Measurements from ENCODE around the gene SLC25A34. TPM values are rescaled to one million over a fixed set of nuclear protein-coding genes. Genes with fewer than 3 reads are reported as not detected.

The SLC25A34 gene
- polyA plus RNA-seq, 3 donors: 0.08 to 2.7 (median 0.61) TPM

DNA sequence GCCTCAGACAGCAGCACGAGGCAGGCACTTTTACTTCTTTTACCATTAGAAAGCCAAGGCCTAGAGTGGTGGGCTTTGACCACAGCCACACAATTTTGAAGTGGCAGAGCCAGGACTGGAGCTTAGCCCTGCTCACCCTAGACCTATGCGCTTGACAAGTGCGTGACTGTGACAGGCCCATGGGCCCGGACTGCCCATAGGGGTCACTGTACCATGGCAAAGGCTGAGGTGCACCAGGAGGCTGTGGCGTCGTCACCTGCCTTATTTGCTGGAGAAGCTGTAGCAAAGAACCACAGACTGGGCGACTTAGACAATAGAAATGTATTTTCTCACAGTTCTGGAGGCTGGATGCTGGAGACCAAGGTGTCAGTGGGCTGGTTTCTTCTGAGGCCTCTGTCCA, 3.7 kb downstream of the SLC25A34 start:
- intact Hi-C loops (cut with micrococcal nuclease): loop anchor here in 1 of 2 donors (2.0 kb wide), 1 partner anchor 145 kb away; no protein-coding TSS in a partner anchor
- Mint-ChIP-seq H3K9me3 (peaks cover 0 to 1% (median 0%) of the 10 kb centered on the region in 7 donors), H3K4me1 (peaks cover 4% of the 10 kb centered on the region), H3K27ac (peak overlapping the region in 4 of 7 donors; percentile 15 to 63 (median 54)), H3K27me3 (ENCODE audit: low read depth in 3 of 3) (peaks cover 0 to 3% (median 1%) of the 10 kb centered on the region in 3 donors), H3K36me3 (peaks cover 1 to 7% of the 10 kb centered on the region in 2 donors), H3K4me3 (no peak overlapping the region)
- 97% methylated on average over 7 of the region's 7 CpGs for WGBS (ENCODE audit: insufficient coverage)
- TF ChIP-seq, protein P1, sequence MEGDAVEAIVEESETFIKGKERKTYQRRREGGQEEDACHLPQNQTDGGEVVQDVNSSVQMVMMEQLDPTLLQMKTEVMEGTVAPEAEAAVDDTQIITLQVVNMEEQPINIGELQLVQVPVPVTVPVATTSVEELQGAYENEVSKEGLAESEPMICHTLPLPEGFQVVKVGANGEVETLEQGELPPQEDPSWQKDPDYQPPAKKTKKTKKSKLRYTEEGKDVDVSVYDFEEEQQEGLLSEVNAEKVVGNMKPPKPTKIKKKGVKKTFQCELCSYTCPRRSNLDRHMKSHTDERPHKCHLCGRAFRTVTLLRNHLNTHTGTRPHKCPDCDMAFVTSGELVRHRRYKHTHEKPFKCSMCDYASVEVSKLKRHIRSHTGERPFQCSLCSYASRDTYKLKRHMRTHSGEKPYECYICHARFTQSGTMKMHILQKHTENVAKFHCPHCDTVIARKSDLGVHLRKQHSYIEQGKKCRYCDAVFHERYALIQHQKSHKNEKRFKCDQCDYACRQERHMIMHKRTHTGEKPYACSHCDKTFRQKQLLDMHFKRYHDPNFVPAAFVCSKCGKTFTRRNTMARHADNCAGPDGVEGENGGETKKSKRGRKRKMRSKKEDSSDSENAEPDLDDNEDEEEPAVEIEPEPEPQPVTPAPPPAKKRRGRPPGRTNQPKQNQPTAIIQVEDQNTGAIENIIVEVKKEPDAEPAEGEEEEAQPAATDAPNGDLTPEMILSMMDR (IDR thresholded peaks at IDR 0.05): no peak
- H3K4me2 ChIP-seq (replicated peaks; ENCODE audit: extremely low read depth, low read length, poor library complexity, severe bottlenecking): no peak overlapping the region
- no peaks in the 10 kb centered on the region for H3K27me3 ChIP-seq (ENCODE audit: control insufficient read depth in 2 of 2, insufficient read depth in 2 of 2, low read length in 2 of 2)
- no peak overlapping the region for H3K27ac ChIP-seq (ENCODE audit: low read depth in 1 of 2, low read length in 2 of 2)
- H3K4me1 ChIP-seq (ENCODE audit: control insufficient read depth in 1 of 2, insufficient read depth in 2 of 2, low read length in 2 of 2): no peaks in the 10 kb centered on the region
- H3K4me3 ChIP-seq (replicated peaks in 1 of 3; ENCODE audit: low read depth in 2 of 3, low read length in 3 of 3): no peak overlapping the region
- H3K9ac ChIP-seq (ENCODE audit: insufficient read depth, low read length, poor library complexity, severe bottlenecking): no peak overlapping the region
- H3K36me3 ChIP-seq (replicated peaks in 1 of 2; ENCODE audit: control insufficient read depth in 1 of 2, insufficient read depth in 2 of 2, low read length in 2 of 2): peaks cover 3 to 6% of the 10 kb centered on the region in 2 donors
- no peaks in the 10 kb centered on the region for H3K9me3 ChIP-seq (replicated peaks in 1 of 2; ENCODE audit: control insufficient read depth in 1 of 2, insufficient read depth in 1 of 2, low read length in 2 of 2)
- DNase-seq: no peak
- no peaks in the 10 kb centered on the region for H3K79me2 ChIP-seq (ENCODE audit: insufficient read depth, low read length)
- H4K20me1 ChIP-seq (ENCODE audit: insufficient read depth, low read length): no peaks in the 10 kb centered on the region
- H2AFZ ChIP-seq (ENCODE audit: insufficient read depth, low read depth, low read length, poor library complexity, severe bottlenecking): no peak overlapping the region

DNA sequence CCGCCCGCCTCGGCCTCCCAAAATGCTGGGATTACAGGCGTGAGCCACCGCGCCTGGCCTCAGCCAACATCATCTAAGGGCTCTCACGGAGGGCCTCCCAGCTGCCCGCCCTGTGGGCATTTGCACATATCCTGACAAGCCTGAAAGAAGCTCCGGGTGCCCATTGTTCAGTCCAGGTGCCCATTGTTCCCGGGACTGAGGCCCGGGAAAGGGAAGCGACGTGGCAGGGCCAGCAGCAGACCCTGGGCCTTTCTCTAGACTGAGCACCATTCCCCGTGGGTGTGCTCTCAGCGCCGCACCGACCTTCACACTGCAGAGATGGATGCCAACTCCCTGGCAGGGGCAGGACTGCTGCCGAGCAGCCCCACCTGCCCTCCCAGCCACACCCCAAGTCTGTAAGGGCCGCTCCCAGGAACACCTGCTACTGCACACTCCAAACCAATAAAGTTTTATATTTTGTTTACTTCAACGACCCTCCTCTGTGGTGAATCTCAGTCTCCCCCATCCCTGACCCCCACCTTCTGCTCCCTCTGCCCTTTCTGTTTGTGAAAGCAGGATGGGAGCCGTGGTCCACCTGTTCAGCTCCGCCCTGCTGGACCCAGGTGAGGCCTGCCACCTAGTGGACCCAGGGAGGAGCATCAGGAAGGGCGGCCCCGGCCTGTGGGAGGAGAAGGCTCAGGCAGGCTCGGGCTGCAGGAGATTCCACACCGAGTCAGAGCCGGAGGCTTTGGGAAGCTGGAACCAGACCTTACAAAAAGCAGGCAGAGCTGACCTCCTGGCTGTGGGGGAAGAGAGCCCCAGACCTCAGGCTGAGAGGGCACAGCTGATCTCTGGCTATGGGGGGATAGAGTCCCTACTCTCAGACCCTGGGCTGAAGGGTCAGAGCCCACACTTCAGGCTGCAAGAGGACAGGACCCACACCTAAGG, 5.1 kb downstream of the SLC25A34 start:
- Mint-ChIP-seq H3K4me1 (peaks cover 4% of the 10 kb centered on the region), H3K36me3 (peaks cover 0 to 3% of the 10 kb centered on the region in 2 donors), H3K4me3 (no peak overlapping the region), H3K27me3 (ENCODE audit: low read depth in 3 of 3) (peaks cover 0 to 6% (median 1%) of the 10 kb centered on the region in 3 donors), H3K27ac (peak overlapping the region in 2 of 7 donors; percentile 19 to 25), H3K9me3 (peaks cover 0 to 1% (median 0%) of the 10 kb centered on the region in 7 donors)
- H4K20me1 ChIP-seq (ENCODE audit: insufficient read depth, low read length): no peaks in the 10 kb centered on the region
- no peak overlapping the region for H3K4me3 ChIP-seq (replicated peaks in 1 of 3; ENCODE audit: low read depth in 2 of 3, low read length in 3 of 3)
- H3K27ac ChIP-seq (ENCODE audit: low read depth in 1 of 2, low read length in 2 of 2): no peak overlapping the region
- H3K27me3 ChIP-seq (ENCODE audit: control insufficient read depth in 2 of 2, insufficient read depth in 2 of 2, low read length in 2 of 2): no peaks in the 10 kb centered on the region
- H3K9me3 ChIP-seq (replicated peaks in 1 of 2; ENCODE audit: control insufficient read depth in 1 of 2, insufficient read depth in 1 of 2, low read length in 2 of 2): no peaks in the 10 kb centered on the region
- no peak overlapping the region for H3K4me2 ChIP-seq (replicated peaks; ENCODE audit: extremely low read depth, low read length, poor library complexity, severe bottlenecking)
- intact Hi-C loops (cut with micrococcal nuclease): loop anchor here in 1 of 2 donors (2.0 kb wide), 1 partner anchor 146 kb away; no protein-coding TSS in a partner anchor
- WGBS (ENCODE audit: insufficient coverage): 68% methylated on average over 24 of the region's 27 CpGs
- H2AFZ ChIP-seq (ENCODE audit: insufficient read depth, low read depth, low read length, poor library complexity, severe bottlenecking): no peak overlapping the region
- H3K9ac ChIP-seq (ENCODE audit: insufficient read depth, low read length, poor library complexity, severe bottlenecking): no peak overlapping the region
- DNase-seq: peak; percentile 23 to 48 (median 25)
- no peaks in the 10 kb centered on the region for H3K79me2 ChIP-seq (ENCODE audit: insufficient read depth, low read length)
- no peaks in the 10 kb centered on the region for H3K36me3 ChIP-seq (replicated peaks in 1 of 2; ENCODE audit: control insufficient read depth in 1 of 2, insufficient read depth in 2 of 2, low read length in 2 of 2)
- TF ChIP-seq, protein P1 (IDR thresholded peaks at IDR 0.05): peak; percentile 75
- H3K4me1 ChIP-seq (ENCODE audit: control insufficient read depth in 1 of 2, insufficient read depth in 2 of 2, low read length in 2 of 2): no peaks in the 10 kb centered on the region
